ENCODE measurements around the gene ZYG11B.
"Not testable (repeated sequence)": the region's sequence is repeated elsewhere in the genome, so short reads cannot be mapped to it uniquely, and the experiment has no call there.

The ZYG11B gene

DNA sequence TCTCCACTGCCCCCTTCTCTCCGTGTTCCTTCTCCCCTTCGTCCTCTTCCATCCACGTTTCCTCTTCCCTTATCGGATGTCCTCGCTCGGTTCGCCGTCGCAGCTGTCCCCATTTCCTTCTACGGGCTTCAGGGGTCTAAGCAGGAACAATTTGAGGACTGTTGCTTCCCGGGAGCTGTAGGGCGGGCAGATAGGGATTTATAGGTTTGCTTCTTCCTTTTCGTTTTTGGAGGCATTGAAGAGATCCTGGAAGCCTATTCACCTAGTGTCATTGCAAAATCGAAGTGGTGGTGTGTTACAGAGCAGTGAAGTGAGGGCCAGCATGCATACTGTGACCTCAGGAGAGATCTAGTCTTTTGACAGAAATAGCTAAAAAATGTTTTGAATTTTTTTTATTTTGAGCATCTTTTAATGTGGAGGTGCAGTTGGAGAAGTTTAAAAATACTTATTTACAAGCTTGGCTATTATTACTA lies 897 bp downstream of the ZYG11B start:
- no peak for TF ChIP-seq CTCF (conservative IDR thresholded peaks at IDR 0.05; ENCODE audit: control insufficient read depth, insufficient read depth, low read depth, low read length)
- peak overlapping the region; percentile 91 for H3K4me3 ChIP-seq (ENCODE audit: control insufficient read depth, low read depth, low read length)
- DNase-seq (ENCODE audit: low read depth), result peak; percentile 27

- no peak for TF ChIP-seq CTCF (conservative IDR thresholded peaks at IDR 0.05; ENCODE audit: control insufficient read depth, insufficient read depth, low read depth, low read length)
- H3K4me3 ChIP-seq (ENCODE audit: control insufficient read depth, low read depth, low read length), result peak overlapping the region; percentile 91
- DNase-seq (ENCODE audit: low read depth), result no peak
These were observed 1.9 kb downstream of the ZYG11B start for GRCh38 chr1:52727956-52728656.

GRCh38 chr1:52733368-52733767 lies 7.1 kb downstream of the ZYG11B start:
- no peak for TF ChIP-seq CTCF (conservative IDR thresholded peaks at IDR 0.05; ENCODE audit: control insufficient read depth, insufficient read depth, low read depth, low read length)
- no peak overlapping the region for H3K4me3 ChIP-seq (ENCODE audit: control insufficient read depth, low read depth, low read length)
- no peak for DNase-seq (ENCODE audit: low read depth)

GRCh38 chr1:52735371-52735770 lies 9.1 kb downstream of the ZYG11B start:
- DNase-seq (ENCODE audit: low read depth); H3K4me3 ChIP-seq (ENCODE audit: control insufficient read depth, low read depth, low read length): not testable (repeated sequence)

GRCh38 chr1:52738148-52738547 lies 11.9 kb downstream of the ZYG11B start:
- no peak for TF ChIP-seq CTCF (conservative IDR thresholded peaks at IDR 0.05; ENCODE audit: control insufficient read depth, insufficient read depth, low read depth, low read length)
- DNase-seq (ENCODE audit: low read depth), result no peak
- no peak overlapping the region for H3K4me3 ChIP-seq (ENCODE audit: control insufficient read depth, low read depth, low read length)

GRCh38 chr1:52738893-52739292 lies 12.6 kb downstream of the ZYG11B start:
- DNase-seq (ENCODE audit: low read depth), result no peak
- no peak for TF ChIP-seq CTCF (conservative IDR thresholded peaks at IDR 0.05; ENCODE audit: control insufficient read depth, insufficient read depth, low read depth, low read length)
- no peak overlapping the region for H3K4me3 ChIP-seq (ENCODE audit: control insufficient read depth, low read depth, low read length)

- TF ChIP-seq CTCF (conservative IDR thresholded peaks at IDR 0.05; ENCODE audit: control insufficient read depth, insufficient read depth, low read depth, low read length), result no peak
- no peak for DNase-seq (ENCODE audit: low read depth)
- no peak overlapping the region for H3K4me3 ChIP-seq (ENCODE audit: control insufficient read depth, low read depth, low read length)
These were observed 13.6 kb downstream of the ZYG11B start for GRCh38 chr1:52739699-52740467.

Data from fibroblast of mammary gland (primary cell).